T-helper 9 cell (primary cell): ENCODE data around the gene GLYAT.

Source experiments
- DNase-seq: peaks from one replicate; pipeline ENCODE4 v3.0.0-alpha.2; 2020

Gene GLYAT

GRCh38 chr11:58676563-58677135 lies 55.1 kb downstream of the GLYAT start:
- DNase-seq, result no peak

GRCh38 chr11:58675334-58676155 lies 56.2 kb downstream of the GLYAT start:
- peak; percentile 70 for DNase-seq

- no peak for DNase-seq
Observed at GRCh38 chr11:58674609-58675008, 57.1 kb downstream of the GLYAT start.

GRCh38 chr11:58671983-58672633 lies 59.6 kb downstream of the GLYAT start:
- DNase-seq, result no peak

- DNase-seq, result no peak
Observed at GRCh38 chr11:58659910-58660570, 71.7 kb downstream of the GLYAT start.

GRCh38 chr11:58659404-58659803 lies 72.3 kb downstream of the GLYAT start:
- DNase-seq, result no peak
